Stimulated activated CD8-positive, alpha-beta memory T cell treated with anti-CD3 and anti-CD28 coated beads, Interleukin-15, amount 100 ng/mL, for 1 hour (primary cell): ENCODE measurements around the gene RAD9A.

Experiments used
- DNase-seq: peaks from one replicate; pipeline ENCODE4 v3.0.0-alpha.2; 2020; ENCODE audit warnings: low read depth

RAD9A gene

GRCh38 chr11:67375320-67376055, 16.3 kb upstream of the RAD9A start:
- DNase-seq: no peak

GRCh38 chr11:67376063-67376820, 15.5 kb upstream of the RAD9A start:
- DNase-seq: no peak

- DNase-seq: no peak
Observed at GRCh38 chr11:67376873-67377808, 14.6 kb upstream of the RAD9A start.

- no peak for DNase-seq
Observed at GRCh38 chr11:67378544-67378943, 13.2 kb upstream of the RAD9A start.

GRCh38 chr11:67379061-67380058, 12.4 kb upstream of the RAD9A start:
- DNase-seq: no peak

- no peak for DNase-seq
Observed at GRCh38 chr11:67381244-67381972, 10.4 kb upstream of the RAD9A start.

- peak; percentile 75 for DNase-seq
Observed at GRCh38 chr11:67382276-67383136, 9.3 kb upstream of the RAD9A start.

GRCh38 chr11:67384851-67385366, 6.9 kb upstream of the RAD9A start:
- DNase-seq: no peak

GRCh38 chr11:67387069-67387468, 4.7 kb upstream of the RAD9A start:
- DNase-seq: no peak

- DNase-seq: no peak
Observed at GRCh38 chr11:67387518-67387917, 4.3 kb upstream of the RAD9A start.

- DNase-seq: no peak
Observed at GRCh38 chr11:67389477-67389876, 2.3 kb upstream of the RAD9A start.

- no peak for DNase-seq
Observed at GRCh38 chr11:67390947-67391303, 861 bp upstream of the RAD9A start.

- no peak for DNase-seq
Observed at GRCh38 chr11:67392183-67392715, 463 bp downstream of the RAD9A start.

- no peak for DNase-seq
Observed at GRCh38 chr11:67393437-67393836, 1.7 kb downstream of the RAD9A start.

- no peak for DNase-seq
Observed at GRCh38 chr11:67393990-67394389, 2.2 kb downstream of the RAD9A start.

- DNase-seq: no peak
Observed at GRCh38 chr11:67395555-67396258, 3.9 kb downstream of the RAD9A start.

- DNase-seq: no peak
Observed at GRCh38 chr11:67396259-67396581, 4.4 kb downstream of the RAD9A start.

- no peak for DNase-seq
Observed at GRCh38 chr11:67396587-67397389, 5.0 kb downstream of the RAD9A start.
